Mucosa of rectum (tissue), 2 donors: ENCODE results near the gene SSBP4.
"Not testable (repeated sequence)": the region's sequence is repeated elsewhere in the genome, so short reads cannot be mapped to it uniquely, and the experiment has no call there.

Experiments used
- H3K27ac ChIP-seq, 2 donors: one replicate each; pipeline ENCODE4 v1.7.0; 2013; ENCODE audit warnings: inconsistent platforms in 2 of 2, low read depth in 2 of 2, low read length in 2 of 2
- H3K27me3 ChIP-seq, 2 donors: one replicate each; pipeline ENCODE4 v1.7.0; 2013; ENCODE audit warnings: low read length in 2 of 2; ENCODE audit not compliant: control insufficient read depth in 2 of 2, insufficient read depth in 2 of 2
- H3K36me3 ChIP-seq, 2 donors: one replicate each; pipeline ENCODE4 v1.7.0; 2013; ENCODE audit warnings: low read length in 2 of 2; ENCODE audit not compliant: control insufficient read depth in 2 of 2, insufficient read depth in 2 of 2
- H3K4me1 ChIP-seq, 2 donors: one replicate each; pipeline ENCODE4 v1.7.0; 2013; ENCODE audit warnings: low read length in 2 of 2, mild to moderate bottlenecking in 1 of 2; ENCODE audit not compliant: control insufficient read depth in 2 of 2, insufficient read depth in 2 of 2
- H3K4me3 ChIP-seq, 2 donors: one replicate each; pipeline ENCODE4 v1.7.0; 2013; ENCODE audit warnings: low read length in 2 of 2
- H3K9ac ChIP-seq, 2 donors: one replicate each; pipeline ENCODE4 v1.7.0; 2013; ENCODE audit warnings: low read length in 2 of 2, low read depth in 1 of 2, mild to moderate bottlenecking in 1 of 2
- H3K9me3 ChIP-seq, 2 donors: one replicate each; pipeline ENCODE4 v1.7.0; 2013; ENCODE audit warnings: low read length in 2 of 2; ENCODE audit not compliant: control insufficient read depth in 2 of 2
- donor health status: healthy.
- donor health status: Normal muscosa, but diverticular disease.

Gene SSBP4

GRCh38 chr19:18392926-18393325 lies 26.3 kb upstream of the SSBP4 start:
- H3K4me1 ChIP-seq = peaks cover 7 to 13% of the 10 kb centered on the region in 2 donors
- H3K9me3 ChIP-seq = no peaks in the 10 kb centered on the region
- H3K4me3 ChIP-seq = no peak overlapping the region
- H3K27ac ChIP-seq = peak overlapping the region in 1 of 2 donors; percentile 0
- H3K9ac ChIP-seq = peak overlapping the region in 1 of 2 donors; percentile 19
- H3K36me3 ChIP-seq = peaks cover 5 to 6% of the 10 kb centered on the region in 2 donors
- peaks cover 4% of the 10 kb centered on the region in 2 donors for H3K27me3 ChIP-seq

DNA sequence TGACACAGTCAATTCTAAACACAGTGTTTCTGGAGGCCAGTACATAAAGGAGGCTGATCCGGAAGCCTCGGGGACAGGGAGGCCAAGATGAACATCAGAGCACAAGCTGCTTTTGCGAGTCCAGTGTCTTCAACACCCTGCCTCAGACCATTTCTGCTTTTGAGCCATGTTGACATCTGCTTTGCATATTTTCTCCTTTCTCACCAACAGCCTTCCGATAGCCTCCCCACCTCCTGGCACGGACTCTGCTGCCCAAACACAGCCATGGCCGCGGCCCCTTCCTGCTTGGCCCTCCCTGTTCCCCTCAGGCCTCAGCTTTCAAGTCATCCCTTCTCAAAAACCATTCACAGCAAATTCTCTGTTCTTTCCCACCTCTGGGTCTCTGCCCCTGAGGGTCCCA lies 25.4 kb upstream of the SSBP4 start:
- no peaks in the 10 kb centered on the region for H3K9me3 ChIP-seq
- H3K27me3 ChIP-seq = peaks cover 4% of the 10 kb centered on the region in 2 donors
- peak overlapping the region in 1 of 2 donors; percentile 23 for H3K27ac ChIP-seq
- H3K4me1 ChIP-seq = peaks cover 3 to 4% of the 10 kb centered on the region in 2 donors
- H3K9ac ChIP-seq = no peak overlapping the region
- H3K36me3 ChIP-seq = peaks cover 5 to 6% of the 10 kb centered on the region in 2 donors
- H3K4me3 ChIP-seq = peak overlapping the region; percentile 6 to 37

DNA sequence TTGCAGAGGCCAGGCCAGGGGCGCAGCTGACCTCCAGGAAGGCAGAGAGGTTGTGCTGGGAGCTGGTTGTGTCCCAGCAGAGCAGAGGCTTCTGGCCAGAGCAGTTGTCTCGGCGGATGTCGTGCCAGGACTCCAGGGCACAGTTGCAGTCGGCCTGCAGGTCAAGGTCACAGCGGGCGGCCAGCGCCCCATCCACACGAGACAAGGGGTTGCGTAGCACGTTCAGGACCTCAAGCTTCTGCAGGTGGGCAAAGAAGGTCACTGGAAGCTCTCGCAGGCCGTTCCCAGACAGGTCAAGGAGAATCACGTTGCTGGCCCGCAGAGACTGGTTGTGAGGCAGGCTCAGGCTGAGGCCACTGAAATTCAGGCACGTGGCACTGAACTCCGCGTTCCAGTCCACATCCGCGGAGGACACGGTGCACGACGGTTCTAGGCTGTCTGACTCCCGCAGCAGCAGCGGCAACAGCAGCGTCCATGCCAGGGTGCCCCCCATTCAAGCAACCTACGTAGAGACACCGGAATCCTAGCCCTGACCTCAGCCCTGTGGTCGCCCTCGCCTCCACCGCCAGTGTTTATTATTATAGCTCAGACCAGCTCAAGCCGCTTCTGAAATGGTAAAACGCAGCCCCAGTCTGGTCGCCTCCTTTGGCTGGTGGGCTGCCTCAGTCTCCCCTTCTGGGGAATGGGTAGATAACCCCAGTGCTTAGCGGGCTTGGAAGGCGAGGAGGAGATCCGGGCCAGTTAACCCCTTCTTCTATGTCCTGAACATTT lies 22.5 kb upstream of the SSBP4 start:
- Histone ChIP-seq H3K27ac (peak overlapping the region in 1 of 2 donors; percentile 35), H3K9ac (peak overlapping the region in 1 of 2 donors; percentile 9), H3K27me3 (peaks cover 4% of the 10 kb centered on the region in 2 donors), H3K36me3 (no peaks in the 10 kb centered on the region), H3K4me1 (peaks cover 0 to 6% of the 10 kb centered on the region in 2 donors), H3K4me3 (peak overlapping the region; percentile 12 to 57), H3K9me3 (no peaks in the 10 kb centered on the region)

DNA sequence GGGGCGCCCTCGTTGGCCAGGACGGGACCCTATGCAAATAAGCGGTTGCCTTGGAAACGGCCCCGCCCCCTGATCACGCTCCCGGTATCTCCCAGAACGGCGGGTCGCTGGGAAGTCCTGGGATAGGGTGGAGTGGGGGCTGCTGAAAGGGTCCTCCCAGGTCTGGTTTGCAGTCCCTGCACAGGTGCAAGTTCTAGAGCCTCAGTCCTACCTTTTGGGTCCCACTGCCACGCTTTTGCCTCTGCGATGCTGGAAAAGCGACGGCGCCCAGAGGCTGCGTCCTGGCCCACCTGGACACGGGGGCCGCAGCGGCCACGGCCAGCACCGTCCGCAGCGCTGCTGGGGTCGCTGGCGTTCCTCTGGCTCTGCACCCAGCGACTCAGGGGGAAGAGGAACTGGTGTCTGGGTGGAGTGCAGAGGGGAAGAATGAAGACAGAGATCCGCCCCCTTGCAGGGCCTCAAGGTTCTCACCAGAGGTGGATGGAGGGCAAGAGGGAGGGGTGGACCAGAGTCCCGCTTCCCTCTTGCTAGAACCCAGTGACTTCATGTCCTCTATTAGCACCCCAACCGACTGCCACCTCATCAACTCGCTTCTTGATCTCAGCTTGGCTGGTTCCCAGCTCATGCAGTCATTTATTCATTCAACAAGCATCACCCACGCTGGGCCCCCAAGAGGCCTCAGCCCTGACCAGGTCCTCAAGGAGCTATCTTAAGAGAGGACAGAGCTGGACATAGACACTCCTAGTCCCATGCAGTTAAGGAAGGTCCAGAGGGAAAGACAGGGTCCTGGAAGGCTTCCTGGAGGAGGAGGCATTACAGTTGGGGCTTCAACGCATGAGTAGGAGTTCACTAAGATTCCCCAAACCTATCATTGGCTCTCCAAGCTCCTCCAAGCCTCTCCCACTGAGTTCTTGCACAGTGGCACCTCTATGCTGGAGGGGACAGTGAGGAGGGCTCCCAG lies 21.7 kb upstream of the SSBP4 start, which contains the start of gene LRRC25:
Gene LRRC25 (minus strand): TSS at position 381 of the 961 bp plus-strand sequence. CDS start 659 bp downstream, outside the sequence.
- peak within 1 kb of the TSS in 1 of 2 donors; percentile 23 for H3K9ac ChIP-seq
- H3K4me3 ChIP-seq = peak within 1 kb of the TSS; percentile 12 to 57
- H3K27ac ChIP-seq = peak within 1 kb of the TSS in 1 of 2 donors; percentile 35
- H3K9me3 ChIP-seq = no peaks in the 10 kb centered on the region
- peaks cover 4% of the 10 kb centered on the region in 2 donors for H3K27me3 ChIP-seq
- peaks cover 6 to 7% of the 10 kb centered on the region in 2 donors for H3K4me1 ChIP-seq
- H3K36me3 ChIP-seq = no peaks in the 10 kb centered on the region

DNA sequence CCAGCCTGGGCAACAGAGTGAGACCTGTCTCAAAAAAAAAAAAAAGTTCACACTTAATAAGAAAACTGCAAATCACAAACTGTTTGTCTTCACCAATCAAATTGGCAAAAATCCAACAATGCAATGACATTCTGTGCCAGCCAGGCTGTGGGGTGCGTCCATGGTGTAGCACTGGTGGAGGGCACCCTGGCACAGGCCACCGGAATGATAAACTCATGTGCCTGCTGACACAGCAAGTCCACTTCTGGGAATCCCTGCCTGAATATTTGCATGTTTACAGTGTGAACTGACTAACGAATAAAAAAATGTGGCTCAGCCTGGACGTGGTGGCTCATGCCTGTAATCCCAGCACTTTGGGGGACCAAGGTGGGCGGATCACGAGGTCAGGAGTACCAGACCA lies 20.2 kb upstream of the SSBP4 start:
- peaks cover 4% of the 10 kb centered on the region in 2 donors for H3K27me3 ChIP-seq
- H3K27ac ChIP-seq = no peak overlapping the region
- H3K9me3 ChIP-seq = no peaks in the 10 kb centered on the region
- H3K9ac ChIP-seq = no peak overlapping the region
- H3K4me3 ChIP-seq = no peak overlapping the region
- peaks cover 11 to 13% of the 10 kb centered on the region in 2 donors for H3K4me1 ChIP-seq
- H3K36me3 ChIP-seq = no peaks in the 10 kb centered on the region

- peak overlapping the region; percentile 77 to 88 for H3K27ac ChIP-seq
- H3K9ac ChIP-seq = peak overlapping the region; percentile 52 to 58
Measured at GRCh38 chr19:18401580-18402112, 17.6 kb upstream of the SSBP4 start.

GRCh38 chr19:18402455-18403248 lies 16.5 kb upstream of the SSBP4 start:
- not testable (repeated sequence) for H3K36me3 ChIP-seq, H3K9me3 ChIP-seq, H3K27me3 ChIP-seq
- H3K27ac ChIP-seq = peak overlapping the region; percentile 77 to 88
- peaks cover 9 to 13% of the 10 kb centered on the region in 2 donors for H3K4me1 ChIP-seq
- H3K9ac ChIP-seq = peak overlapping the region; percentile 24 to 58
- H3K4me3 ChIP-seq = peak overlapping the region in 1 of 2 donors; percentile 13

More at GRCh38 chr19:18401580-18402112, 17.6 kb upstream of the SSBP4 start:
- no peaks in the 10 kb centered on the region for H3K9me3 ChIP-seq
- peaks cover 12 to 13% of the 10 kb centered on the region in 2 donors for H3K4me1 ChIP-seq
- peaks cover 1 to 2% of the 10 kb centered on the region in 2 donors for H3K27me3 ChIP-seq
- H3K36me3 ChIP-seq = no peaks in the 10 kb centered on the region
- peak overlapping the region in 1 of 2 donors; percentile 31 for H3K4me3 ChIP-seq

DNA sequence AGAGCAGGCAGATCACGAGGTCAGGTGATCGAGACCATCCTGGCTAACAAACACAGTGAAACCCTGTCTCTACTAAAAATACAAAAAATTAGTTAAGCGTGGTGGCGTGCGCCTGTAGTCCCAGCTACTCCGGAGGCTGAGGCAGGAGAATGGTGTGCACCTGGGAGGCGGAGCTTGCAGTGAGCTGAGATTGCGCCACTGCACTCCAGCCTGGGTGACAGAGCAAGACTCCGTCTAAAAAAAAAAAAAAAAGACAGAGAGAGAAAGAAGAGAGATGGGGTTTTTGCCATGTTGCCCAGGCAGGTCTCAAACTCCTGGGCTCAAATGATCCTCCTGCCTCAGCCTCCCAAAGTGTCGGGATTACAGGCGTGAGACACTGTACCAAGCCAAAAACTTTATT lies 13.4 kb upstream of the SSBP4 start:
- not testable (repeated sequence) for H3K27ac ChIP-seq, H3K36me3 ChIP-seq, H3K9ac ChIP-seq, H3K4me3 ChIP-seq, H3K9me3 ChIP-seq, H3K27me3 ChIP-seq
- H3K4me1 ChIP-seq = peaks cover 9 to 18% of the 10 kb centered on the region in 2 donors

GRCh38 chr19:18406749-18407148 lies 12.4 kb upstream of the SSBP4 start:
- Histone ChIP-seq H3K4me3 (no peak overlapping the region), H3K27ac (no peak overlapping the region), H3K9me3 (no peaks in the 10 kb centered on the region), H3K4me1 (peaks cover 9 to 18% of the 10 kb centered on the region in 2 donors), H3K9ac (no peak overlapping the region), H3K27me3 (no peaks in the 10 kb centered on the region), H3K36me3 (no peaks in the 10 kb centered on the region)
